GM21723 (cell line): Measurements from ENCODE around the gene STX7.

Experiments
- ATAC-seq: cut with Tn5 transposase; IDR thresholded peaks from one replicate; pipeline ENCODE4 v1.9.1; 2021; ENCODE audit warnings: mild to moderate bottlenecking, moderate library complexity; ENCODE audit not compliant: unreplicated experiment

The STX7 gene

DNA sequence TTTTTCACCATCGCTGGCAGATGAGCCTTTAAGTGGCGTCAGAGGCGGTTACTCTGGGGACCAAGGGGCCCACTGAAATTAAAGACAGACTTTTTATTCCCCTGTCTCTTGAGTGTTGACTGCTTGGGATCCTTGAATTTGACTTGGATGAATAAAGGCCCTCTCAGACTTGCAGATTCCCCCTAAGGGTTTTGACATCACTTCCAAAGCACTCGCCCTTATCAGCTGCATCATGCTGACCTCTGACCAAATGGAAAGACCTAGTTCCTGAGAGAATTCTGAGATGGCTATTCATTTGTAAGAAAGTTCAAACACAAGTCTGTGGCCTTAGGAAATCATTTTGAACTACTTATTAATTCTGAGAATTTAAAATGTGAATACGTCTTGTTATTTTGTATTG, 98.2 kb downstream of the STX7 start:
- ATAC-seq = no peak

DNA sequence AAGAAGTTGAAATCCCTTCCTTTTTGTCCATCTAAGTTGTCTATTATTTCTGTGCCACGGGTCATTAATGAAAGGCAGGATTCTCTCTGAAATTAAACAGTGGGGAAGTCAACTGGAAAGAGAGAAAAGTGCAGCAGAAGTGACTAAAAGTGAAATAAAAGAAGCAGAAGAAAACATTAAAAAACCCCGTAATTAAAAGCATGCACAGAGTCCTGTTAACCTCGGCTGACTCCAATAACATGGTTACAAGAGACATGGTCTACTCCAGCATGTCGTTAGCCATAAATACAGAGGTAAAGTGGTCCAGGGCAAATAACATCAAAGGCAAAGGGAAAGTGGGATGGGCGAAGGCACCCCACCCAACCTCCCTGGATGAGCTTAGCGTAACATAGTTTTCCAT, 98.6 kb downstream of the STX7 start:
- no peak for ATAC-seq

DNA sequence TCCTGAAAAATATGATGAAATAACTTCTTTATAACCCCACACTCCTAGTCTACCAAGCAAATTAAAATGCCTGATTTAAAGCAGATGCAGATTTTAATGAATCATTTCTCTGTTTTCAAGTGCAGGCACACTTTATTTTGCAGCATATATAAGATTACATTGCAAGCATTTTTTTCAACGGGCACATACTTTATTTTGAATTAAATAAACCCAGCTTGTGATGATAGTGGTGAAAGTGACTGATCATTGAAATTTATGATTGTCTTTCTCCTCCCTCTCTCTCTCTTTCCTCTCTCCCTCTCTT, 99.5 kb downstream of the STX7 start:
- ATAC-seq = no peak

- no peak for ATAC-seq
Measured at GRCh38 chr6:132412656-132413498, 100.0 kb downstream of the STX7 start.

GRCh38 chr6:132411296-132411695, 101.6 kb downstream of the STX7 start:
- ATAC-seq = no peak

GRCh38 chr6:132410830-132411229, 102.1 kb downstream of the STX7 start:
- no peak for ATAC-seq

- peak; percentile 64 for ATAC-seq
Measured at GRCh38 chr6:132405143-132405915, 107.6 kb downstream of the STX7 start.

GRCh38 chr6:132404736-132405135, 108.2 kb downstream of the STX7 start:
- ATAC-seq = peak; percentile 7

- ATAC-seq = no peak
Measured at GRCh38 chr6:132404330-132404729, 108.6 kb downstream of the STX7 start.

- no peak for ATAC-seq
Measured at GRCh38 chr6:132401618-132402285, 111.2 kb downstream of the STX7 start.

DNA sequence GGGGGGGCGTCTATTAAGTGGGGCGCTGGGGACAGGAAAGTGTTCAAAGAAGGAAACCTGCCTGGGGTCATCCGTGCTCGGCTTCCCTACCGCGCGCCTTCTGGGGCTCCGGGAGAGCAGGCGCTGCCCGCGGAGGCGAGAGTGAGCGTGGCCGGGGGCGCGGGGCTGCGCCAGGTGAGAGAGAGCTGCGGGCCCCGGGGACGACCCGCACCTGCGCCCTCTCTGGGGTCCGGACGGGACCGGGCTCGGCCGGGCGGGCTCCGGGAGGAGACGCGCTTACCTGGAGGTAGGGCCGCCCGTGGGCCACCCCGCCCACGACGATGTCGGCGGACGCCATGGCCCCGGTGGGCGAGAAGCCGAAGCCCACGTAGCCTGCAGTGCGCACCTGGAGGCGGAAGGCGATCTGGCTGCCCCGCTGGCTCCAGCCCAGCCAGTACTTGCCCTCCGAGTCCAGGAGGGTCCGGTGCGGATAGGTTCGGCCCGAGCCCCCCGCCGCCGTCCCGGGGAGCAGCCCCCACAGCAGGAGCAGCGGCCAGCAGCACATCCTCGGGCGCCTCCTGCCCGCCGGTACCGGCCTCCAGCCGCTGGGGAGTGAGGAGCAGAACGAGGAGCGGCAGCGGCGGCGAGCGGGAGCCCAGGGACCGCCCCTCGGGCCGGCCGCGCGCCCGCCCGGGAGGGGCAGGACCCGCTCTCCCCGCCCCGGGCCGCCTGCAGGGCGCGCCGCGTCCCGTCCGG, 111.9 kb downstream of the STX7 start, which contains the start of gene MOXD1:
MOXD1 (minus strand) TSS at position 593 of the 735 bp plus-strand sequence; CDS start at position 544, 49 bp downstream.
- ATAC-seq = peak; percentile 55

- no peak for ATAC-seq
Measured at GRCh38 chr6:132400555-132400882, 112.4 kb downstream of the STX7 start.

GRCh38 chr6:132399376-132400074, 113.4 kb downstream of the STX7 start:
- ATAC-seq = no peak
